Right lobe of liver (tissue), 4 donors: Measurements from ENCODE around the gene UBAC2.

Source experiments
- POLR2A ChIP-seq: fragments of 450-650 bp; IDR thresholded peaks from one replicate; pipeline ENCODE4 v1.6.1; 2017; ENCODE audit warnings: antibody characterized with exemption, mild to moderate bottlenecking
- TF ChIP-seq, protein P1 (sequence below), 4 donors: fragments of 200-600 bp in 3 of 4; fragments of 450-650 bp in 1 of 4; IDR thresholded peaks; one replicate each; pipeline versions ENCODE4 v1.5.1 to v1.8.0; 2016 to 2022; ENCODE audit warnings: antibody characterized with exemption in 4 of 4, mild to moderate bottlenecking in 2 of 4
- donor health status: DM: no; HTN: no; CAD: no.
- donor health status: DM: no; HTN: no; CAD: no.
- donor health status: DM: no; HTN: yes; CAD: no.

DNA sequence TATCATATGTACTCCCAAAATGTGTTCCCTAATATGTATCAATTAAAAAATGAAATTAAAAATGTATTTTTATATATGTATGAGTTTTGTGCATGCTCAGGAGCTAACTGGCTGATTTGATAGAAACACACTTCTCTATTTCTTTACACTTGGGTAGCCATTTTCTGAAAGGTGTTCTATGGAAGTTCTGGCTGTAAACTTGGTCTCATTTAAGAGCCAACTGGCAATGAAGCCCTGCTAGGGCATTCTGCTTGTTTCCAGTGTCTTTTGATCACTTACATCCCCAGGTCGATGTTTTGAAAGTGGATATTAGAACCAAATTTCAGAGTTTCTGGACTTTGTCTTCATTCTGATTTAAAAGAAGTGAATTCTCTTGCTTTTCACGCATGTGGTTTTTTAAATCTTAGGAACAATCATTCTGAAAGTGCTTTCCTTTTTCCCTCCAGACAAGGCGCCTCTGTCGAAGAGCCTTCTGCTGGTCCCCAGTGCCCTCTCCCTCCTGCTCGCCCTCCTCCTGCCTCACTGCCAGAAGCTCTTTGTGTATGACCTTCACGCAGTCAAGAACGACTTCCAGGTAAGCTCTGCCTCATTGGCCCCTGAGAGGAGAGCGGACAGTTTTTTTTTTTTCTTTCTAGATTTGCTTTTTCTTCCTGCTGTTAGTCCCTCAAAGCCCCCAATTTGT is 37.5 kb downstream of the UBAC2 start:
- TF ChIP-seq, protein P1, sequence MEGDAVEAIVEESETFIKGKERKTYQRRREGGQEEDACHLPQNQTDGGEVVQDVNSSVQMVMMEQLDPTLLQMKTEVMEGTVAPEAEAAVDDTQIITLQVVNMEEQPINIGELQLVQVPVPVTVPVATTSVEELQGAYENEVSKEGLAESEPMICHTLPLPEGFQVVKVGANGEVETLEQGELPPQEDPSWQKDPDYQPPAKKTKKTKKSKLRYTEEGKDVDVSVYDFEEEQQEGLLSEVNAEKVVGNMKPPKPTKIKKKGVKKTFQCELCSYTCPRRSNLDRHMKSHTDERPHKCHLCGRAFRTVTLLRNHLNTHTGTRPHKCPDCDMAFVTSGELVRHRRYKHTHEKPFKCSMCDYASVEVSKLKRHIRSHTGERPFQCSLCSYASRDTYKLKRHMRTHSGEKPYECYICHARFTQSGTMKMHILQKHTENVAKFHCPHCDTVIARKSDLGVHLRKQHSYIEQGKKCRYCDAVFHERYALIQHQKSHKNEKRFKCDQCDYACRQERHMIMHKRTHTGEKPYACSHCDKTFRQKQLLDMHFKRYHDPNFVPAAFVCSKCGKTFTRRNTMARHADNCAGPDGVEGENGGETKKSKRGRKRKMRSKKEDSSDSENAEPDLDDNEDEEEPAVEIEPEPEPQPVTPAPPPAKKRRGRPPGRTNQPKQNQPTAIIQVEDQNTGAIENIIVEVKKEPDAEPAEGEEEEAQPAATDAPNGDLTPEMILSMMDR (IDR thresholded peaks at IDR 0.05): no peak
- TF ChIP-seq POLR2A: no peak
